HepG2 (cell line): ENCODE results near the gene TGM2. TPM values are rescaled to one million over a fixed set of nuclear protein-coding genes. Genes with fewer than 3 reads are reported as not detected.

Source experiments
- ATM ChIP-seq: fragments of 450-650 bp; IDR thresholded peaks from 2 replicates; pipeline ENCODE4 v1.7.1; 2017; ENCODE audit warnings: mild to moderate bottlenecking, borderline replicate concordance
- CENPX ChIP-seq: sonication (generic); formaldehyde crosslinking; IDR thresholded peaks from 2 replicates; pipeline ENCODE4 v1.9.0; 2021; ENCODE audit warnings: mild to moderate bottlenecking, missing genetic modification reagents, moderate library complexity
- MAFG ChIP-seq: sonication (generic); formaldehyde crosslinking; IDR thresholded peaks from 2 replicates; pipeline ENCODE4 v1.5.1; 2020; ENCODE audit warnings: mild to moderate bottlenecking, missing genetic modification reagents
- PTBP1 ChIP-seq: fragments of 200-400 bp; formaldehyde crosslinking; IDR thresholded peaks from 2 replicates; pipeline ENCODE4 v1.6.1; 2018; ENCODE audit warnings: low read length, low read depth; ENCODE audit not compliant: poor library complexity, severe bottlenecking
- REL ChIP-seq: sonication (generic); formaldehyde crosslinking; conservative IDR thresholded peaks from 2 replicates; pipeline ENCODE4 v1.8.0; 2022; ENCODE audit warnings: mild to moderate bottlenecking, missing genetic modification reagents, moderate library complexity
- RFX3 ChIP-seq: IDR thresholded peaks from 2 replicates; pipeline ENCODE4 v1.6.1; 2016; ENCODE audit warnings: missing biosample characterization, missing genetic modification reagents
- RFXAP ChIP-seq: sonication (generic); formaldehyde crosslinking; IDR thresholded peaks from 2 replicates; pipeline ENCODE4 v1.4.0; 2020; ENCODE audit warnings: missing genetic modification reagents, borderline replicate concordance
- SMAD1 ChIP-seq: sonication (generic); formaldehyde crosslinking; IDR thresholded peaks from 2 replicates; pipeline ENCODE4 v1.4.0; 2020; ENCODE audit warnings: missing genetic modification reagents, low read depth, mild to moderate bottlenecking, borderline replicate concordance
- TOE1 ChIP-seq: sonication (generic); formaldehyde crosslinking; IDR thresholded peaks from 2 replicates; pipeline ENCODE4 v1.4.0; 2020; ENCODE audit warnings: mild to moderate bottlenecking, missing genetic modification reagents
- TRIM24 ChIP-seq: sonication (generic); formaldehyde crosslinking; IDR thresholded peaks from 2 replicates; pipeline ENCODE4 v1.8.0; 2022; ENCODE audit warnings: mild to moderate bottlenecking, missing genetic modification reagents
- ZFP36L2 ChIP-seq: sonication (generic); formaldehyde crosslinking; IDR thresholded peaks from 2 replicates; pipeline ENCODE4 v1.4.0; 2020; ENCODE audit warnings: missing genetic modification reagents
- ZNF160 ChIP-seq: sonication (generic); formaldehyde crosslinking; IDR thresholded peaks from 2 replicates; pipeline ENCODE4 v1.8.0; 2022; ENCODE audit warnings: mild to moderate bottlenecking, inconsistent platforms, missing genetic modification reagents
- ZNF577 ChIP-seq: sonication (generic); formaldehyde crosslinking; IDR thresholded peaks from 2 replicates; pipeline ENCODE4 v1.4.0; 2020; ENCODE audit warnings: mild to moderate bottlenecking, low read depth, missing genetic modification reagents, borderline replicate concordance
- ZNF589 ChIP-seq: sonication (generic); formaldehyde crosslinking; conservative IDR thresholded peaks from 2 replicates; pipeline ENCODE4 v1.8.0; 2022; ENCODE audit warnings: mild to moderate bottlenecking, moderate library complexity, missing genetic modification reagents
- polyA plus RNA-seq, 8 experiments: library from polyadenylated mRNA; depleted of rRNA in 3 of 8; stranded (reverse) in 7 of 8; unstranded in 1 of 8; fragments of >200 nt; fragmentation: Illumina TruSeq in 4 of 8; extraction: Trizol in 4 of 8; gene quantifications; 2 replicates each; pipeline versions ENCODE4 v1.2.1 to v1.2.3, GENCODE V29; 2011 to 2016; ENCODE audit warnings: low read depth in 4 of 8, missing spikeins in 1 of 8, mixed read lengths in 1 of 8; ENCODE audit not compliant: insufficient read depth in 1 of 8
- total RNA-seq, 5 experiments: library from RNA; depleted of rRNA; stranded (reverse); fragments of >200 nt; fragmentation: Illumina TruSeq; extraction: Trizol; gene quantifications; 2 replicates each; pipeline ENCODE4 v1.2.3, GENCODE V29; 2016; ENCODE audit warnings: low read depth in 1 of 5
- TF ChIP-seq, protein P1 (sequence below): sonication (generic); formaldehyde crosslinking; IDR thresholded peaks from 2 replicates; pipeline ENCODE4 v1.9.0; 2021; ENCODE audit warnings: missing genetic modification reagents, borderline replicate concordance
- TF ChIP-seq, protein P2 (sequence below): sonication (generic); formaldehyde crosslinking; IDR thresholded peaks from 2 replicates; pipeline ENCODE4 v1.4.0; 2020; ENCODE audit warnings: low read depth, mild to moderate bottlenecking, missing genetic modification reagents
- TF ChIP-seq, protein P3 (sequence below): sonication (generic); formaldehyde crosslinking; IDR thresholded peaks from 2 replicates; pipeline ENCODE4 v1.5.0; 2020; ENCODE audit warnings: missing genetic modification reagents, mild to moderate bottlenecking, borderline replicate concordance
- TF ChIP-seq, protein P4 (sequence below): sonication (generic); formaldehyde crosslinking; IDR thresholded peaks from 2 replicates; pipeline ENCODE4 v1.5.1; 2020; ENCODE audit warnings: missing genetic modification reagents, mild to moderate bottlenecking, borderline replicate concordance
- TF ChIP-seq, protein P5 (sequence below): sonication (generic); formaldehyde crosslinking; IDR thresholded peaks from 2 replicates; pipeline ENCODE4 v1.5.0; 2020; ENCODE audit warnings: missing genetic modification reagents
- TF ChIP-seq, protein P6 (sequence below): fragments of 450-650 bp; IDR thresholded peaks from 2 replicates; pipeline ENCODE4 v1.6.1; 2016

The TGM2 gene
- total and polyA plus RNA-seq, 2 of the 13 experiments (the other 11 are each of a cell fraction or from before 2014, with no cell fraction given), result 4.2 to 46.4 TPM

DNA sequence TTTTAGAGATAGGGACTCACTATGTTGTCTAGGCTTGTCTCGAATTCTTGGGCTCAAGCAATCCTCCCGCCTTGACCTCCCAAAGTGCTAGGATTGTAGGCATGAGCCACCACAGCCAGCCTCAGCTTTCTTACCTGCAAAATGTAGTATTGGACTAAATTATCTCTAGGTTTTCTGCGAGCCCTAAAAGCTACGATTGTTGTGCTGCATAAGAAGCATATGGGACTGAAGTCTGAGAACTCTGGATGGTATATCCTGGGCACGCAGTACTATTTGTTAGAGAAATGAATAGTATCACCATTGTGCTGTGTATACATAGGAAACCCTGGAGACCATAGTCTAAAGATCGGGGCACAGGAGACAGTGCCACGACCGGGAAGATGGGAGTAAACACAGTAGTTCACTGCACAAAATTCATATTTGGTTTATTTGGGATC is 71.4 kb downstream of the TGM2 start (continued):
- TF ChIP-seq, protein P1, sequence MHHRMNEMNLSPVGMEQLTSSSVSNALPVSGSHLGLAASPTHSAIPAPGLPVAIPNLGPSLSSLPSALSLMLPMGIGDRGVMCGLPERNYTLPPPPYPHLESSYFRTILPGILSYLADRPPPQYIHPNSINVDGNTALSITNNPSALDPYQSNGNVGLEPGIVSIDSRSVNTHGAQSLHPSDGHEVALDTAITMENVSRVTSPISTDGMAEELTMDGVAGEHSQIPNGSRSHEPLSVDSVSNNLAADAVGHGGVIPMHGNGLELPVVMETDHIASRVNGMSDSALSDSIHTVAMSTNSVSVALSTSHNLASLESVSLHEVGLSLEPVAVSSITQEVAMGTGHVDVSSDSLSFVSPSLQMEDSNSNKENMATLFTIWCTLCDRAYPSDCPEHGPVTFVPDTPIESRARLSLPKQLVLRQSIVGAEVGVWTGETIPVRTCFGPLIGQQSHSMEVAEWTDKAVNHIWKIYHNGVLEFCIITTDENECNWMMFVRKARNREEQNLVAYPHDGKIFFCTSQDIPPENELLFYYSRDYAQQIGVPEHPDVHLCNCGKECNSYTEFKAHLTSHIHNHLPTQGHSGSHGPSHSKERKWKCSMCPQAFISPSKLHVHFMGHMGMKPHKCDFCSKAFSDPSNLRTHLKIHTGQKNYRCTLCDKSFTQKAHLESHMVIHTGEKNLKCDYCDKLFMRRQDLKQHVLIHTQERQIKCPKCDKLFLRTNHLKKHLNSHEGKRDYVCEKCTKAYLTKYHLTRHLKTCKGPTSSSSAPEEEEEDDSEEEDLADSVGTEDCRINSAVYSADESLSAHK (CRISPR knock-in tag), result no peak
- TF ChIP-seq, protein P2, sequence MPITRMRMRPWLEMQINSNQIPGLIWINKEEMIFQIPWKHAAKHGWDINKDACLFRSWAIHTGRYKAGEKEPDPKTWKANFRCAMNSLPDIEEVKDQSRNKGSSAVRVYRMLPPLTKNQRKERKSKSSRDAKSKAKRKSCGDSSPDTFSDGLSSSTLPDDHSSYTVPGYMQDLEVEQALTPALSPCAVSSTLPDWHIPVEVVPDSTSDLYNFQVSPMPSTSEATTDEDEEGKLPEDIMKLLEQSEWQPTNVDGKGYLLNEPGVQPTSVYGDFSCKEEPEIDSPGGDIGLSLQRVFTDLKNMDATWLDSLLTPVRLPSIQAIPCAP, result no peak
- TF ChIP-seq ZNF577 (CRISPR knock-in tag) (no peak), TOE1 (CRISPR knock-in tag) (no peak), CENPX (CRISPR knock-in tag) (no peak), ZNF160 (no peak), PTBP1 (no peak), ATM (no peak), REL (CRISPR knock-in tag) (no peak), RFX3 (no peak), SMAD1 (no peak), TRIM24 (no peak), RFXAP (no peak), MAFG (no peak), ZNF589 (no peak), ZFP36L2 (CRISPR knock-in tag) (no peak)
- TF ChIP-seq, protein P3, sequence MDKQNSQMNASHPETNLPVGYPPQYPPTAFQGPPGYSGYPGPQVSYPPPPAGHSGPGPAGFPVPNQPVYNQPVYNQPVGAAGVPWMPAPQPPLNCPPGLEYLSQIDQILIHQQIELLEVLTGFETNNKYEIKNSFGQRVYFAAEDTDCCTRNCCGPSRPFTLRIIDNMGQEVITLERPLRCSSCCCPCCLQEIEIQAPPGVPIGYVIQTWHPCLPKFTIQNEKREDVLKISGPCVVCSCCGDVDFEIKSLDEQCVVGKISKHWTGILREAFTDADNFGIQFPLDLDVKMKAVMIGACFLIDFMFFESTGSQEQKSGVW (CRISPR knock-in tag), result no peak
- TF ChIP-seq, protein P4, sequence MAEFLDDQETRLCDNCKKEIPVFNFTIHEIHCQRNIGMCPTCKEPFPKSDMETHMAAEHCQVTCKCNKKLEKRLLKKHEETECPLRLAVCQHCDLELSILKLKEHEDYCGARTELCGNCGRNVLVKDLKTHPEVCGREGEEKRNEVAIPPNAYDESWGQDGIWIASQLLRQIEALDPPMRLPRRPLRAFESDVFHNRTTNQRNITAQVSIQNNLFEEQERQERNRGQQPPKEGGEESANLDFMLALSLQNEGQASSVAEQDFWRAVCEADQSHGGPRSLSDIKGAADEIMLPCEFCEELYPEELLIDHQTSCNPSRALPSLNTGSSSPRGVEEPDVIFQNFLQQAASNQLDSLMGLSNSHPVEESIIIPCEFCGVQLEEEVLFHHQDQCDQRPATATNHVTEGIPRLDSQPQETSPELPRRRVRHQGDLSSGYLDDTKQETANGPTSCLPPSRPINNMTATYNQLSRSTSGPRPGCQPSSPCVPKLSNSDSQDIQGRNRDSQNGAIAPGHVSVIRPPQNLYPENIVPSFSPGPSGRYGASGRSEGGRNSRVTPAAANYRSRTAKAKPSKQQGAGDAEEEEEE (CRISPR knock-in tag), result 0 out of 2 replicates have a peak, but pooled peaks have one; percentile 22
- TF ChIP-seq, protein P5, sequence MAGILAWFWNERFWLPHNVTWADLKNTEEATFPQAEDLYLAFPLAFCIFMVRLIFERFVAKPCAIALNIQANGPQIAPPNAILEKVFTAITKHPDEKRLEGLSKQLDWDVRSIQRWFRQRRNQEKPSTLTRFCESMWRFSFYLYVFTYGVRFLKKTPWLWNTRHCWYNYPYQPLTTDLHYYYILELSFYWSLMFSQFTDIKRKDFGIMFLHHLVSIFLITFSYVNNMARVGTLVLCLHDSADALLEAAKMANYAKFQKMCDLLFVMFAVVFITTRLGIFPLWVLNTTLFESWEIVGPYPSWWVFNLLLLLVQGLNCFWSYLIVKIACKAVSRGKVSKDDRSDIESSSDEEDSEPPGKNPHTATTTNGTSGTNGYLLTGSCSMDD (CRISPR knock-in tag), result no peak
- TF ChIP-seq, protein P6, sequence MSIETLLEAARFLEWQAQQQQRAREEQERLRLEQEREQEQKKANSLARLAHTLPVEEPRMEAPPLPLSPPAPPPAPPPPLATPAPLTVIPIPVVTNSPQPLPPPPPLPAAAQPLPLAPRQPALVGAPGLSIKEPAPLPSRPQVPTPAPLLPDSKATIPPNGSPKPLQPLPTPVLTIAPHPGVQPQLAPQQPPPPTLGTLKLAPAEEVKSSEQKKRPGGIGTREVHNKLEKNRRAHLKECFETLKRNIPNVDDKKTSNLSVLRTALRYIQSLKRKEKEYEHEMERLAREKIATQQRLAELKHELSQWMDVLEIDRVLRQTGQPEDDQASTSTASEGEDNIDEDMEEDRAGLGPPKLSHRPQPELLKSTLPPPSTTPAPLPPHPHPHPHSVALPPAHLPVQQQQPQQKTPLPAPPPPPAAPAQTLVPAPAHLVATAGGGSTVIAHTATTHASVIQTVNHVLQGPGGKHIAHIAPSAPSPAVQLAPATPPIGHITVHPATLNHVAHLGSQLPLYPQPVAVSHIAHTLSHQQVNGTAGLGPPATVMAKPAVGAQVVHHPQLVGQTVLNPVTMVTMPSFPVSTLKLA, result no peak
